Activated CD4-positive, alpha-beta T cell treated with anti-CD3 and anti-CD28 coated beads for 1 hour (primary cell): ENCODE measurements around the gene CARMIL1.
A peak's percentile ranks its signal among the peaks of the same experiment; 100 is the strongest.
"Not testable (repeated sequence)": the region's sequence is repeated elsewhere in the genome, so short reads cannot be mapped to it uniquely, and the experiment has no call there.

Experiments used
- DNase-seq: peaks from one replicate; pipeline ENCODE4 v3.0.0-alpha.2; 2020

Gene CARMIL1

DNA sequence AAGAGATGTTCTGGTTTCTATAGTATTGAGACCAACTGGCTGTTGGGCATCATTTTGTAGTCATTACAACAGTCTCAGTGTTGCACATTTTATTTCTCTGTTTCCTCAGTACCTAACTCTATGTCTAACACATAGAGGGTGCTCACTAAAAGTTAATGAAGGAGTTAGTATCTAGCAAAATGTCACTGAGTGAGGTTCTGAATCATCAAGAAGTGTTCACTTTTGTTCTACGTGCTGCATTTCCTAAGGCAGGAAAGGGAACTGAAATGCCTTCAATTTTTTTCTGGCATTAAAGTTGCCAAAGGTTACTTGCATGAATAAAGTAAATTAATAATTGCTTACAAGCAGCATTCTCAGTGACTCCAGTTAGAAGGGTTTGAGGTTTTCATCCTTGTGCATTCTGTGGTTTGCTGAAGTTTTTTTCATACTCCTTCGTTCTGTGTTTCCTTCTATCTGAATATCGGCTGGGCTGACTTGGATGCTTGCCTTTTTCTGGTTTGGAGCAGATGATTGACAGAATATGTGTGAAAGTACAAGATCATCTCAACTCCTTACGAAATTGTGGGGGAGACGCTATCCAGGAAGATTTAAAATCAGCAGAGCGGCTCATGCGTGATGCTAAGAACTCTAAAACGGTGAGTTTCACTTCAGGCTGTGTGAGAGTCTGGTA, 258.3 kb downstream of the CARMIL1 start:
- DNase-seq: no peak

DNA sequence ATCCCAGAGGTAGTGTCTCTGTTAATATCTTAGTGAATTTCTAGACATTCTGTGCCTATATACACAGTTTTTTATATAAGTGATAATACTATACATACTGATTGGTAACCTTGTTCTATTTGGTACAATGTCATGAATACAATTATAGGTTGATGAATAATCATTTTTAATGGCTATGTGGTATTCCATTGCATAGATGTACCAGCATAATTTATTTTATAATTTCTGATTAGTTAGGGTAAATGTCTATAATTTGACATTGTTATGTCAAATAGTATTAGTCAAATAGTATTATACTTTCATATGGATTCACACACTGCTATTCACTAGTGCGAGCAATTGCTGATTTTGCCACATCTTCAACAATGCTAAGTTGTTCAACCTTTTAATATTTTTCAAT, 262.1 kb downstream of the CARMIL1 start:
- DNase-seq: no peak

DNA sequence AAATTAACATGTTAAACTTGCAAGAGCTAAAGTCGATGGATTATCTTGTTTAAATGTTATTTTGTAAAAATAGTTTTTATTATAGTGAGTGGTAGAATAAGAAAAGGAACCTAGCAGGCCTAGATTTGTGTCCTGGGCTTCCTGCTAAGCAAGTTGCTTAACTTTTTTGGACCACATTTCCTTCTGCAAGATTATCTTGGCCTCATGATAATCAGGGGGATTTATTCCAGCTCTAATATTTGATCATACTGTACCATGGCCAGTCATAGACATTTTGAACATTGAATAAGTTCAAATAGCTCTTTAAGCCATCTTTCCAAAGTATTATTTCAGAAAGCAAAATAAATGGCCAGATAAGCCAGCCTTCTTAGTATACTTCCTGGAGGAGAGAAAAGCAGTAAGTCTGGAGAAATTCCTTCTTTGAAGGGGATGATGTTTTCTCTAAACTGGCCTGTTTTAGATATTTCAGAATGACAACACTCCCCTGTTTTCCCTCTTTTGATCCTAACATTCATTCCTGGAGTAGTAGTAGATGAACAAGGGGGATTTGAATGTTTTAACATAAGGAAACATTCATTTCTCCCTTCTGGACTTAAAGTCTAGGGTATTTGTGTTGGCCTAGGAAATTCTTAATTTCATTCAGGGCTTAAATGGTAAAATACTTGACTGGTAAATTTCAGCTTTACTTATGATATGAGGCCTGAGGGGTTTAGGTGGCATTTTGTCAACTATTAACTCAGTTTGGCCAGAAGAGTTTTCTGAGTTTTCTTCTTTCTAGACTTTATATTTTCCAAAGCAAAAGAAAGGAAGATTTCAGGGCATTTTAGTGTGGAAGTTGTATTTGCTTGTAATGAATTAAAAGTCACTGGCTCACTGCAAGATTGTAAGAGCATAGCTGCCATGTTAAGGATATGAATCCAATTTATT, 264.1 kb downstream of the CARMIL1 start:
- no peak for DNase-seq

DNA sequence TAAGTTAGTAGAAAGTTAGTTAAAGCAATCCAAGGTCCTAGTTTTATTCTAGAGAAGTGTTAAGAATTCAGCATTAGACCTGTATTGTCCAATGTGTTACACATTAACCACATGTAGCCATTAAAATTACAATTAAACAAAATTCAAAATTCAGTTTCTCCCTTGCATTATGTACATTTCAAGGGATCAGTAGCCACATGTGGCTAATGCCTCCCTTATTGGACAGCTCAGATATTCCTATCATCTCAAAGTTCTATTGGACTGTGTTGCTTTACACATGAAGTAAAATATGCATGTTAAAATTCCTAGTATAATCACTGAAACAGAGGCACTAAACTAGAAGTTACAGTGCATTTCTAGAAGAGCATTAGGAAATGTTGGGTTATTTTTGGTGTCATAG, 265.7 kb downstream of the CARMIL1 start:
- no peak for DNase-seq

DNA sequence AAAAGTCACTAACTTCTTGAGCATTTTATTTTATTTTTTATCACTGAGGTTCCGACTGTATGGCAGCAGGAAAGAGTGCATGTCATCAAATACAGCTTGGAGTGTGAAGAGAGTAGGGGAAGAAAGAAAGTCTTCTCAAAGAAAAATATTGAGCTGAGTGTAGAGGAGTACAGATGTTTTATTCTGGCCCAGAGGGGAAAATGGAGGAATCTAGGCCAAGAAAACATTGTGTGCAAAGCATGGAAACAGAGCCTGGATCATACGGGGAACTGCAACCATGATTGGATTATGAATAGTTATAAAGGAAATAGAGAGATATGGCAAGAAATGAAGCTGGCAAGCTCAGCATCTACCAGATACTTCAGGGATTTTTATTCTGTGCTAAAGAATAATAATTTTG, 268.6 kb downstream of the CARMIL1 start:
- no peak for DNase-seq

DNA sequence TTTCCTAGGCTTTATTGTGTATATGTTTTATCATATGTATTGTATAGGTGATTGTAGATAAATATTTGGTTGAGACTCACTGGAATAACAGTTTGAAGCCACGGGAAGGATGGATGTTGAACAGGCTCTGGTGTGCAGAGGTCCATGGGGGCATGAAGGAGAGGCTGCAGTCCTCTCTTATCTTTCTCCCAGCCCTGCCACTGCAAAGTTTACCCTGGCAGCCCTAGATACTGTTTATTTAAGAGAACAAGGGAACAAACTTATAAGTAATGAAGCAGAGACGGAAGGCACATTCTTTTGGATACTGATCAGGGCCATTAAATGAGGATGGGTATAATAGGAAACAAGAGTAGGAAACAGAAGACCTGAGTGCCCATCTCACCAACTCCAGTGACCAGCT, 269.3 kb downstream of the CARMIL1 start:
- no peak for DNase-seq

DNA sequence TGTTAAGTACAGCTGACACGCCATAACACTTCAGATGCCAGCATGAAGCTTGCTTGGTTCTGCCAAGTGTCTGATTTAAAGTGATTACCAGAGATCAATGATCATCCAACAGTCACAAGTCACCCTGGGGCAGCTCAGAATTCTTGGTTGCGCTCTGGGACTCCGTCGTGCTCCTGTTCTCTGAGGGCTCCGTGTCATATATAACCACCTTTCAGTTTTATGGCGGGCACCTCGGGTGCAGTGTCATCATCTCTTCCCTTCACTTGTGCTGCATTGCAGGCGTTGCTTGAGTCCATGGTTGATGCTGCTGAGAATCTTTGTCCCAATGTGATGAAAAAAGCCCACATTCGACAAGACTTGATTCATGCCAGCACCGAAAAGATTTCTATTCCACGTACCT, 271.5 kb downstream of the CARMIL1 start:
- DNase-seq: no peak

DNA sequence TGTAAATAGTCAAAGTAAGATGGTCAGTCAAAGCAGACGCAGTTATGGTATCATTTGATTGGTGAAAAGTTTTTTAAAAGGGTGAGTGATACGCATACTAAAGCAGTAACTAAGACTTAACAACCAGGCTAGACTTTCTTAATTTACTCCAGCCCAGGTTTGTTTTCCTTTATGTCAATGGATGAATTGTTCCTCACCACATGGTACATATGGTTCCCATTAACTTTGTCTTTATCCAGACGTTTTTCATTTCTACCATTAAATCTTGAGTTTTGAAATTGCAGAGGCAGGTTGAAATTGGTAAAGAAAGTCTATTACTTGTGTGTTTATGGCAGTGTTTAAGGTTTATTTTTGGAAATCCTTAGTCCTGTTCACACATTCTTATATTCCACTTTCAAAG, 274.3 kb downstream of the CARMIL1 start:
- no peak for DNase-seq

DNA sequence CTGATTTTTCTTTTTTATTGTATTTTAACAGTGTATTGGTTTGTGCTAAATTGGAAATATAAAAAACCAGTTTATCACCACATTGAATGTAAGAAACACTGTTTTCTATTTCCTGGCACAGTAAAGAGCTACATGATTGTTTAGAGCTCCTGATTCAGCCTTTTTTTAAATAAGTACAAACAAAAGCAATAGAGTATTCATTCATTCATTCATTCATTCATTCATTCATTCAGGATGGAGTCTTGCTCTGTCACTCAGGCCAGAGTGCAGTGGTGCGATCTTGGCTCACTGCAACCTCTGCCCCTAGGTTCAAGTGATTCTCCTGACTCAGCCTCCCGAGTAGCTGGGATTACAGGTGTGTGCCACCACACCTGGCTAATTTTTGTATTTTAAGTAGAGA, 276.0 kb downstream of the CARMIL1 start:
- no peak for DNase-seq

DNA sequence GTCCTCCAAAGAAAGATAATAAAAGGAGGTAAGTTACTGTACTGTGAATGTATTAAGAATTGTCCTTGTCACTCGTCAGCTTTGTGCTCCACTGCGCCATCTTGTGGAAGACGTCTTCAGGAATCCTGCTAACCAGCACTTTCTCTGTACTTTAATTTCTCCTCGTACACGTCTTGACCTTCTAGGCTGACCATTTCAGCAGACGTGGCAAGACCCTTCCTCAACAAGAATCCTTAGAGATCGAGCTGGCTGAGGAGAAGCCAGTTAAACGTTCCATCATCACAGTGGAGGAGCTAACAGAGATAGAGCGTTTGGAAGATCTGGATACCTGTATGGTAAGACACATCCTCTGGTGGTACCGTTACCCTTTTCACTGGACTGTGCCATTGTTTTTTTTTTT, 277.3 kb downstream of the CARMIL1 start:
- DNase-seq: peak; percentile 61

DNA sequence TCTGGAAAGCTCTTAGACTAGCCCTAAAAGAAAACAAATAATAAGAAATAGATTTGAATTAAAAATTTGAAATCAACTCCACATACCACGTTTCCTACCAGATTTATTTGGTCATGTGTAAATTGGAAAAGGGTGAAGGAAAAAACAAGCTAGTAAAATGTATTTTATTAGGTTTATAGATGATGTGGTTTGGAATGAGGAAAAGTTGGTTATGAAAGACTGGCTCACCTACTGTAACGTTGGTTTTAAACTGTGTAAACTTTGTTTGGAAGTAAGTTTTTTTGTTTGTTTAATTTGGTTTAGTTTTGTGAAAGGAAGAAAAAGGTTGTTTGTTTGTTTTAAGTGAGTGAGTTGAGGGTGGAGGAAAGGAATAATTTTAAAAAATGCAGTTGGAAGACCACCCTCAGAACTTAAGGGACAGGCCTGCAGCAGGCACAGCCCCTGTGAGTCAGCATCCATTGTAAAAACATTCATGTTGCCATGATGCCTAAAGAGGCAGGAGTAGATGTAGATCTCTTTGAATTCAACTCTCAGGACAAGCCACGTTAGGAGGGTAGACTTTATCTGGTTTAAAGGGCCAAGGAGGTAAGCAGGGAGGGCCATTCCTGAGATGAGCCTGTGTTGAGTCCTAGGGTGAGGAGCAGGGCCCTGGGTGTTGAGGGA, 279.1 kb downstream of the CARMIL1 start:
- DNase-seq: no peak

DNA sequence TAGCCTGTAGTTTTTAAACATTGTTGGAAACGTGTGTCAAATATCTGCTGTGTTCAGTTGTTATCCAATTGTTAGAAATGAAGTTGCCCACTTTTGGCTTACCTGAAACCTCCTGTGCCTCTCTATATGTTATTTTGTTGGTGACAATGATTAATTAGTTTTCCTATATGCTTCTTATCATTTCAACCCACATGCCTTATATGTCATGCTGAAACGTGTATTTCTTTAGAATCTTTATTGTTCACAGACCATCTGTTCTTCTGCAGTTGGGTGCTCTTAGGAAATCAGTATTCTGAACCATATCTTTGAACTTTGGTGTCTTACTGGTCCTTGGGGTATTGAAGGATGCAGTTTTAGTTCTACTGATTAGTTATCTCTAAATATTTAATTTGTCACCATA, 281.7 kb downstream of the CARMIL1 start:
- DNase-seq: no peak

DNA sequence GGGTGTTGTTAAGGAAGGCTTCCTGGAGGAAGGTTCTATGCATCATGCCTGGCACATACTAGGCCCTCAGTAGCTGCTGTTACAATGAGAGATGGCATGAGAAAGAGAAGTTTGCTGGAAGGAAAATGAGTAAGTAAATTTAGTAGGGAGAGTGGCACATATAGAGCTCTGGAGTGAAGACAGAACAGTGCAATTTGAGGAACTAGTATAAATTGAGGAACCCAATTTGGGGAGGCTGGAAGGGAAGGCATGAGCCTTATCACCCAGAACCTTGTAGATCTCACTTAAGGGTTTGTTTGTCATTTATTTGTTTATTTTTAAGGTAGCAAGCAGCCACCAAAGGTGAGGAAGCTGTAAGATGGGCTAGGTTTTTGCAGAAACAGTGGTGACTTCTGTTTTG, 285.8 kb downstream of the CARMIL1 start:
- DNase-seq: no peak

DNA sequence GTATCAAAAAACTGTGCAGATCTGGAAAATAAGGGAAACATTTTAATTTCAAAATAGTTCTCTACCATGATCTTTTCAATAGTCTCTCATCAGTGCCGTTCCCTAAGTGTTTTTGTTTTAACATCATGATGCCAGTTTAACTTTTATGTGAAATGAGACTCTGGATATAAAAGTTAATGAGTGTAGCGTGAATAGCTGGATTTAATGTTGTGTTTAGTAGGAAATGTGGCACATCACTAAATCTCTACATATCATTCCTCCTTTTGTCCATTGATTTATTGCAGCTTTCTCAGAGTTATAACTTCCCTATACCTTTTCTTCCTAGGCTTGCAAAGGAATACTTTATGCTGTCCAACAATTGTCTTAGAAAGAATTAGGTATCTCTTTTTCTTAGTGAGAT, 291.4 kb downstream of the CARMIL1 start:
- no peak for DNase-seq

DNA sequence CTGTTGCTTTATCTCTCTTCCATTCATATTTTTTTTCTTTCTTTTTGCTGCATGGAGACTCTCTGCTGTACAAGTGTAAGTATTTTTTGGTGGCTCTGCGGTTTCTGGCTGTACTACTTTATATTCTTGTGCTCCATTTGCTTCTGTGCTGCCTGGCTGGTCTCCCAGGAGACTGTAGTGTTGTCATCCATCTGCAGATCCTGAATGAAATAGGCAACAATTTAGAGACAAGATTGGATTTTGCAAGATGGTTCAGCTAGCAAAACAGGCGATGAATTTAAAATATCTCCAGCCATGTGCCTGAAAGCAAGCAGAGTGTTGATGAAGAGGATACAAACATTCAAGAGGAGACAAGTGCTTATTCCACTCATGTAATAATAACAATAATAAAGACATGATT, 297.7 kb downstream of the CARMIL1 start:
- no peak for DNase-seq

DNA sequence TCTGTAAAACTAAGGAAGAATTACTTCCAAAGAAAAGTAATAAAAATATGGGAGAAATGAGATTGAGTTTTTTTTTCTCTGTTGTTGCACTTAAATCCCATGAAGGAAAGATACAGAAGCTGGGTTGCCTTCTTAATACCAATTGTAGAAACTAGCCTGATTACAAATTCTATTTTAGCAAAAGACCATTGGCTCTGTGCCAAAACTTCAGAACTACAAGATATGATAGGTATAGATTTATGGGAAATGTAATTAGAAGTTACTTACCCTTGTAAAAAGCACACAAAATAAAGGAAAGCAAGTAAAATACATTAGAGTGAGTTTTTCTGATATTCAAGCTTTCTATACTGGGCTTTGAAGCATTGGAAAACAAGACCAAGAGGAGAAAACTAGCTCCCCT, 299.4 kb downstream of the CARMIL1 start:
- no peak for DNase-seq

DNA sequence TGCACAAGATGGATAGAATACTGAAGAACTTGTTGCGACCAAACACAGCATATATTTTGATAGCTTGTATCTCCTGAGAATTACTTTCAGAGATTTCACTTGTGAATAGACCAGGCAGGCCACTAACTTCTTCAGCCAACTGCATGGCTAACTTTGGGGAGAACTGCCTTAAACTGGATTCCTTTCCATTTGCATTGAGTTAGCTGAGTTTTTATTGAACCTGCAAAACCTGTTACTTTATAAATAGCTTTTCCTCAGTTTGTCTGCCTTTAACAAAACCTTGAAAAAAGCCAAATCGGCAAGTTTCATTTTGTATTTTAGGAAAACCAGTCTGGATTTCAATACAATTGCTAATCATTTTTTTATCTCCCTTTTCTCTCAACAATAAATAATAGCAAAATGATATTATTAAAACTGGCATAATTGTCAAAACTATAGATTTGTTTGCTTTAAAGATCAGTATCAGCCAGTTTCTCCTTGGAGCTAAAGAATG, 300.3 kb downstream of the CARMIL1 start:
- DNase-seq: no peak

DNA sequence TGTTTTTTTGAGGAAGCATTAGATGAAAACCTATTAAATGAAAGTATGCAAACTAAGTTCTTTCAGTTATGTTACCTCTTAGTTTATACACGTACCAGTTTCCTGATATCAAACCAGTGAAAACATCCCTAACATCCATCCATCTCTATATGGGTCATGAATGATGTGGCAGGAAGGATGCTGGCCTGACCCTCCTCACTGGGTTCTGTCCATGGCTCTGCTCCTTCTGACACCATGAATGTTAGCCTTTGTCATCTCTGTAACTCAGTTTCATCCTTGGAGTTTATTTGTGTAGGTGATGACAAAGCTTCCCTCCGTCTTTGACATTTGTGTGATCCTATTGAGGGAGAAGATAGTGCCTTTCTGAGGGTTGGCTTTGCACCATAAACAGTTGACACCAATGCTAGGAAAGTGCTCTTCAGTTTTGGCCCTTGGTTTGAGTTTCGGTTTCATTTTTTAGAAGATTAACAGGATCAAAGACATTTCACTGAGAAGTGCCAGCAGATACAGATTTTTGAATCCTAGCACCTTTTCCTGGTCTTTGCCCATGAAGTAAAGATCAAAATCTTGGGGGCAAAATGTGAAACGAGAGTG, 300.8 kb downstream of the CARMIL1 start:
- no peak for DNase-seq

DNA sequence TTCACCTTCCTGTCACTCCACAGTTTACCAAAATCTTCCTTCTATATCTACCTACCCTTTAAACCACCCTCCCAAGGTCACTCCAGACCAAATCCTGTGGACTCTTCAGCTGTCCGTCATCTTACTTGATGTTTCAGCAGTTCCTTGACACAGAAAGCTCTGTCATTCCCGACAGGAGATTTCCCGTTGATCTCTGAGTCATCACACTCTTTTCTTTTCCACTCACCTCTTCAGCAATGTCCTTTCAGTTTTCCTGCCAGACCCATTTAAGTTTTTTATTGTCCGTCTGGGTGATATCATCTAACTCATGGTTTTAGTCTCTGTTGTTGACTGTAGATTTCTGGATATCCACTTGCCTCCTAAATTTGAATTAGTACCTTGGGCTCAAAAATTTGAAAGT, 302.9 kb downstream of the CARMIL1 start:
- no peak for DNase-seq

DNA sequence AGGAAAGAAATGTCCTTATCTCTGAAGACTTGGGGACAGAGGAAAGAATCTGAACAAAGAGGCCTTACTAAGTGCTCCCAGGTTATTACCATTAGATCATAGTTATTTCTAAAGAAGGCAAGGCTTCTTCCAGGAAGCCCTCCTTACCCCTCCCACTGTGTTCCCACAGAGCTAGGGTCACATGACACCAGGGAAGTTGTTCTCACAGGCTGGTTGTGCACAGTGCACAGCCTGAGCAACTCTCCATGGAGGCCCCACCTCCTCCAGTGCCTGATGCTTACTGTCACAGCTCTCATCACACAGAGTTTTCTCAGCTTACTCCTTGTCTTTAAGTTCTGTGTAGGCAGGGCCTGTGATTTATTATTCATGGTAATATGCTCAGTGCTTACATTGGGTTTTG, 303.9 kb downstream of the CARMIL1 start:
- no peak for DNase-seq

DNA sequence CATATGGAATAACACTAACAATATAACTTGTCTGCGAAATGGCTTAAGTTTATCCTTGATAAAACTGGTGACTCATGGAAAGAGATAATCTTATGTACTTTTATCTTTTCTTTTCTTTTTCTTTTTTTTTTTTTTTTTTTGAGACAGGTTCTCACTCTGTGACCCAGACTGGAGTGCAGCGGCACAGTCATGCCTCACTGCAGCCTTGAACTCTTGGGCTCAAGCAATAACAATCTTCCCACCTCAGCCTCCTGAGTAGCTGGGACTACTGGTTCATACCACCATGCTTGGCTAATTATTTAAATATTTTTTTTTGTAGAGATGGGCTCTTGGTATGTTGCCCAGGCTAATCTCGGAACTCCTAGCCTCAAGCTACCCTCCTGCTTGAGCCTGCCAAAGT, 304.7 kb downstream of the CARMIL1 start:
- DNase-seq: no peak

DNA sequence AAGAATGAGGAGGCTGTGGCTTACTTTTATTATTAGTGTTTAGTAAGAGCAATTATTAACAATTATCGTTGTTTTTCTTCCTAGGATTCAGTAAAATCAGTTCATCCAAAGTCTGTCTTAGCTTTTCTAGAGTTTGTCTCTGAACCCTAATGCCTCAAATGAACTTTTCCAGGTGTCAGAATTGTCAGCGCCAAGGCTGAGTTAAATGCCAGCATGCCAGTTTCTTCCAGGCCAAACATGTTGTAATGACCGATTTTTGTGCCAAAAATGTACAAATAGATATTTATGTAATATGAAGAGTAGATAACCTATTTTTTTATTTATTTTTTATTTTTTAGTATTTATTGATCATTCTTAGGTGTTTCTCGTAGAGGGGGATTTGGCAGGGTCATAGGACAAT, 306.1 kb downstream of the CARMIL1 start:
- no peak for DNase-seq

DNA sequence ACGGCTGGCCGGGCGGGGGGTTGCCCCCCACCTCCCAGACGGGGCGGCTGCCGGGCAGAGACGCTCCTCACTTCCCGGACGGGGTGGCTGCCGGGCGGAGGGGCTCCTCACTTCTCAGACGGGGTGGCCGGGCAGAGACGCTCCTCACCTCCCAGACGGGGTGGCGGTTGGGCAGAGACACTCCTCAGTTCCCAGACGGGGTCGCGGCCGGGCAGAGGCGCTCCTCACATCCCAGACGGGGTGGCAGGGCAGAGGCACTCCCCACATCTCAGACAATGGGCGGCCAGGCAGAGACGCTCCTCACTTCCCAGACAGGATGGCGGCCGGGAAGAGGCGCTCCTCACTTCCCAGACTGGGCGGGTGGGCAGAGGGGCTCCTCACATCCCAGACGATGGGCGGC, 306.9 kb downstream of the CARMIL1 start:
- DNase-seq: not testable (repeated sequence)
